GM12875 (cell line): ENCODE data around the gene CTNNA3.

Experiments used
- H3K4me3 ChIP-seq: one replicate; pipeline ENCODE4 v1.5.1; 2011; ENCODE audit warnings: low read depth, low read length, control low read depth
- CTCF ChIP-seq: IDR thresholded peaks from 2 replicates; pipeline ENCODE4 v1.5.1; 2011; ENCODE audit warnings: low read depth, mild to moderate bottlenecking, control low read depth, inconsistent platforms, low read length, moderate library complexity, borderline replicate concordance; ENCODE audit not compliant: insufficient read depth

CTNNA3 gene

GRCh38 chr10:66405566-66405965, 1290.4 kb downstream of the CTNNA3 start:
- H3K4me3 ChIP-seq = no peak overlapping the region
- no peak for TF ChIP-seq CTCF

GRCh38 chr10:66398669-66399068, 1297.3 kb downstream of the CTNNA3 start:
- no peak overlapping the region for H3K4me3 ChIP-seq
- TF ChIP-seq CTCF = no peak

GRCh38 chr10:66394342-66395063, 1301.5 kb downstream of the CTNNA3 start:
- H3K4me3 ChIP-seq = no peak overlapping the region
- TF ChIP-seq CTCF = no peak

GRCh38 chr10:66390926-66391325, 1305.1 kb downstream of the CTNNA3 start:
- no peak for TF ChIP-seq CTCF
- no peak overlapping the region for H3K4me3 ChIP-seq

GRCh38 chr10:66381045-66381444, 1315.0 kb downstream of the CTNNA3 start:
- TF ChIP-seq CTCF = no peak
- no peak overlapping the region for H3K4me3 ChIP-seq

GRCh38 chr10:66378117-66378876, 1317.7 kb downstream of the CTNNA3 start:
- no peak for TF ChIP-seq CTCF
- H3K4me3 ChIP-seq = no peak overlapping the region

DNA sequence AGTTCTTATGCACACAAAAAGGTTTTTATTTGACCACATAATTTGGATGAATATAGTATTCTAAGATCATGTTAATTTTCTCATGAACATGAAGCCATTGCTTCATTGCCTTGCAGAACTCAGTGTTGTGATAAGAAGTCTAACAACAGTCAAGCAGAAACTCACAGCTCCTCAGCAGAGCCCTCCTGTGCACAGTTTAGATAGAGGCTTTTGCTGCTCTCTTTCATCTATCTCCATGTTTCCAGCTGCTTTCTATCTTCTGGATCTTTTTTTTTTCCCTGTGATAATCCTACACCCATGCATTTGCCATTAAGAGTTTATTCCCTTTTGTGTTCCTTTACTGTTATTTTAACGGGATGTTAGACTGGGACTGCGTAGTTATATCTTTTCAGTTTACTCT, 1327.8 kb downstream of the CTNNA3 start:
- no peak overlapping the region for H3K4me3 ChIP-seq
- no peak for TF ChIP-seq CTCF
